GM11168 (cell line): ENCODE measurements around the gene PCA3.
"Not testable (repeated sequence)": the region's sequence is repeated elsewhere in the genome, so short reads cannot be mapped to it uniquely, and the experiment has no call there.

Source experiments
- in situ Hi-C: fragments of 300-500 bp; cut with MboI; formaldehyde crosslinking; loops from one replicate; pipeline ENCODE4 v1.12.0; 2022; ENCODE audit warnings: low sequenced_read_pairs; ENCODE audit not compliant: unreplicated experiment

Gene PCA3

GRCh38 chr9:76764138-76764537 lies at the start of gene PCA3:
TSS of gene PCA3 (plus strand) at chr9:76764438.
- in situ Hi-C loops = no loop called here

GRCh38 chr9:76716085-76716672 lies 48.1 kb upstream of the PCA3 start:
- in situ Hi-C loops = no loop called here

- in situ Hi-C loops = no loop called here
Measured at GRCh38 chr9:76717176-76717575, 47.1 kb upstream of the PCA3 start.

- in situ Hi-C loops = no loop called here
Measured at GRCh38 chr9:76717613-76718012, 46.6 kb upstream of the PCA3 start.

- in situ Hi-C loops = no loop called here
Measured at GRCh38 chr9:76718166-76718565, 46.1 kb upstream of the PCA3 start.

GRCh38 chr9:76720245-76720644 lies 44.0 kb upstream of the PCA3 start:
- in situ Hi-C loops = no loop called here

GRCh38 chr9:76725011-76725546 lies 39.2 kb upstream of the PCA3 start:
- in situ Hi-C loops = no loop called here

- in situ Hi-C loops = no loop called here
Measured at GRCh38 chr9:76725885-76726284, 38.4 kb upstream of the PCA3 start.

GRCh38 chr9:76729116-76729515 lies 35.1 kb upstream of the PCA3 start:
- in situ Hi-C loops = no loop called here

GRCh38 chr9:76729980-76730737 lies 34.1 kb upstream of the PCA3 start:
- in situ Hi-C loops = no loop called here

- in situ Hi-C loops = no loop called here
Measured at GRCh38 chr9:76730801-76731200, 33.4 kb upstream of the PCA3 start.

GRCh38 chr9:76732341-76732958 lies 31.8 kb upstream of the PCA3 start:
- in situ Hi-C loops = no loop called here

GRCh38 chr9:76733096-76733495 lies 31.1 kb upstream of the PCA3 start:
- in situ Hi-C loops = no loop called here

GRCh38 chr9:76734716-76735115 lies 29.5 kb upstream of the PCA3 start:
- in situ Hi-C loops = no loop called here

GRCh38 chr9:76737154-76737902 lies 26.9 kb upstream of the PCA3 start:
- in situ Hi-C loops = no loop called here

- in situ Hi-C loops = no loop called here
Measured at GRCh38 chr9:76738402-76738801, 25.8 kb upstream of the PCA3 start.

- in situ Hi-C loops = no loop called here
Measured at GRCh38 chr9:76741524-76741923, 22.7 kb upstream of the PCA3 start.

- in situ Hi-C loops = not testable (repeated sequence)
Measured at GRCh38 chr9:76742890-76743289, 21.3 kb upstream of the PCA3 start.

GRCh38 chr9:76743931-76744330 lies 20.3 kb upstream of the PCA3 start:
- in situ Hi-C loops = no loop called here

GRCh38 chr9:76744336-76744735 lies 19.9 kb upstream of the PCA3 start:
- in situ Hi-C loops = no loop called here

GRCh38 chr9:76751001-76751400 lies 13.2 kb upstream of the PCA3 start:
- in situ Hi-C loops = no loop called here
